ENCODE measurements around the gene RDM1. TPM values are rescaled to one million over a fixed set of nuclear protein-coding genes. Genes with fewer than 3 reads are reported as not detected.

RDM1 gene
- total RNA-seq, 3 donors from 2014 or later = not detected

- TF ChIP-seq, protein P1, sequence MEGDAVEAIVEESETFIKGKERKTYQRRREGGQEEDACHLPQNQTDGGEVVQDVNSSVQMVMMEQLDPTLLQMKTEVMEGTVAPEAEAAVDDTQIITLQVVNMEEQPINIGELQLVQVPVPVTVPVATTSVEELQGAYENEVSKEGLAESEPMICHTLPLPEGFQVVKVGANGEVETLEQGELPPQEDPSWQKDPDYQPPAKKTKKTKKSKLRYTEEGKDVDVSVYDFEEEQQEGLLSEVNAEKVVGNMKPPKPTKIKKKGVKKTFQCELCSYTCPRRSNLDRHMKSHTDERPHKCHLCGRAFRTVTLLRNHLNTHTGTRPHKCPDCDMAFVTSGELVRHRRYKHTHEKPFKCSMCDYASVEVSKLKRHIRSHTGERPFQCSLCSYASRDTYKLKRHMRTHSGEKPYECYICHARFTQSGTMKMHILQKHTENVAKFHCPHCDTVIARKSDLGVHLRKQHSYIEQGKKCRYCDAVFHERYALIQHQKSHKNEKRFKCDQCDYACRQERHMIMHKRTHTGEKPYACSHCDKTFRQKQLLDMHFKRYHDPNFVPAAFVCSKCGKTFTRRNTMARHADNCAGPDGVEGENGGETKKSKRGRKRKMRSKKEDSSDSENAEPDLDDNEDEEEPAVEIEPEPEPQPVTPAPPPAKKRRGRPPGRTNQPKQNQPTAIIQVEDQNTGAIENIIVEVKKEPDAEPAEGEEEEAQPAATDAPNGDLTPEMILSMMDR (IDR thresholded peaks at IDR 0.05) = no peak
- no peak for TF ChIP-seq POLR2A (IDR thresholded peaks at IDR 0.05)
- TF ChIP-seq POLR2AphosphoS5 (IDR thresholded peaks at IDR 0.05) = no peak
- DNase-seq (ENCODE audit: low spot score in 2 of 2) = no peak
- Histone ChIP-seq H3K4me3 (no peak overlapping the region), H3K27me3 (no peaks in the 10 kb centered on the region), H3K4me1 (no peaks in the 10 kb centered on the region), H3K36me3 (no peaks in the 10 kb centered on the region), H3K27ac (no peak overlapping the region), H3K9me3 (no peaks in the 10 kb centered on the region)
- intact Hi-C loops (cut with DNase I; ENCODE audit: low total_unique reads) = no loop called here
Measured at GRCh38 chr17:35906191-35906925, 24.2 kb downstream of the RDM1 start.

DNA sequence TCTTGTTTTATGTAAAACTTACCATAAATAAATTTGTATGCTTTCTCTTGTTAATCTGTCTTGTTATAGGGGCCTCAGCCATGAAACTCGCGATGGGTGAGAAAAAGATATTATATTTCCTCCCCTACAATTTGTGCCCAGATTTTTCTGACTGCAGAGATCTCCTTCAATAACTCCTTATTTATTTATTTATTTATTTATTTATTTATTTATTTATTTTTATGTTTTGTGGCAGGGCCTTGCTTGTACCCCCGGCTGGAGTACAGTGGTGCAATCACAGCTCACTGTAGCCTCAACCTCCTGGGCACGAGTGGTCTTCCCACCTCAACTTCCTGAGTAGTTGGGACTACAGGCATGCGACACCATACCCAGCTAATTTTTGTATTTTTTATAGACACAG is 27.1 kb downstream of the RDM1 start:
- intact Hi-C loops (cut with DNase I; ENCODE audit: low total_unique reads) = no loop called here
- Histone ChIP-seq H3K4me3 (no peak overlapping the region), H3K9me3 (no peaks in the 10 kb centered on the region), H3K27ac (no peak overlapping the region), H3K36me3 (no peaks in the 10 kb centered on the region), H3K4me1 (no peaks in the 10 kb centered on the region), H3K27me3 (no peaks in the 10 kb centered on the region)
- DNase-seq (ENCODE audit: low spot score in 2 of 2) = no peak
- no peak for TF ChIP-seq POLR2AphosphoS5 (IDR thresholded peaks at IDR 0.05)
- TF ChIP-seq, protein P1 (IDR thresholded peaks at IDR 0.05) = no peak
- TF ChIP-seq POLR2A (IDR thresholded peaks at IDR 0.05) = no peak

GRCh38 chr17:35901631-35902175 is 28.9 kb downstream of the RDM1 start:
- no peak for DNase-seq (ENCODE audit: low spot score in 2 of 2)
- no peak overlapping the region for H3K4me3 ChIP-seq
- no peak overlapping the region for H3K27ac ChIP-seq
- TF ChIP-seq POLR2A (IDR thresholded peaks at IDR 0.05) (no peak), POLR2AphosphoS5 (IDR thresholded peaks at IDR 0.05) (no peak)
- TF ChIP-seq, protein P1 (IDR thresholded peaks at IDR 0.05) = no peak
- intact Hi-C loops (cut with DNase I; ENCODE audit: low total_unique reads) = no loop called here
- H3K4me1 ChIP-seq = no peaks in the 10 kb centered on the region
- H3K27me3 ChIP-seq = no peaks in the 10 kb centered on the region
- H3K9me3 ChIP-seq = no peaks in the 10 kb centered on the region
- H3K36me3 ChIP-seq = no peaks in the 10 kb centered on the region

DNA sequence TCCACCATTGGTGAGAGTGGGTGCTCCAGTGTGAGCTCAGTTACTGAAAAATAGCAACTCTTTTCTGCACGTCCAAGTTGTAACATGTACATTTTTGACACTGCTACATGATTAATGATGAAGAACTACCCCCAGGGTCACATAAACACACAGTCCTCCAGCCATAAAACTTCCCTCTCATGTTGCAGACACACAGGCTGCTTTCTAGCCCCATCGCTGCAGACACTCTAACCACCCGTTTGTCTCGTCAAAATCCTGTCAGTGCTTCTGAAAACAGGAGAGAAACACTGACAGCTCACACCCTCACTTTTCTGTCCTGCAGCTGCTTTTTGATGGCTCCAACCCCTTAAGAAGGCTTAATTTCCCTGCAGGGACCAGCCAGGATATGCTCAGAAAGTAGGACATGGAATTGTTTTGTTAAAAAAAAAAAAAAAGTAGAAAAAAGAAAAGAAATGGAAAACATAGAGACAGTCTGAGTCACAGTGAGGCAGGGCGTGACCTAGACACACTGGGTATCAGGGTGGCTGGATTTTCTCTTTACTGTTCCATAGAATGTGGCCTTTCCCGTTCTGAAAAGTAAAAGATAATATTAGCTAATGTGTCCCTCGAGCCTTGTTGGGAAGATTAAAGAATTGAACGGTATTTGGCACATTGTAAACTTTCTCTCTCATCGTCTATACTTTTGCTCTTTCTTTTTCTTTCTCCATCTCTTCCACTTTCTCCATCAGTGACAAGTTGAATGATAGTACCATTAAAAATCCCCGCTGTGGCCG is 29.7 kb downstream of the RDM1 start:
- Histone ChIP-seq H3K27me3 (no peaks in the 10 kb centered on the region), H3K27ac (no peak overlapping the region), H3K36me3 (no peaks in the 10 kb centered on the region), H3K4me1 (no peaks in the 10 kb centered on the region), H3K4me3 (no peak overlapping the region), H3K9me3 (no peaks in the 10 kb centered on the region)
- no peak for TF ChIP-seq POLR2AphosphoS5 (IDR thresholded peaks at IDR 0.05)
- TF ChIP-seq, protein P1 (IDR thresholded peaks at IDR 0.05) = no peak
- no peak for TF ChIP-seq POLR2A (IDR thresholded peaks at IDR 0.05)
- DNase-seq (ENCODE audit: low spot score in 2 of 2) = no peak
- intact Hi-C loops (cut with DNase I; ENCODE audit: low total_unique reads) = no loop called here

- TF ChIP-seq POLR2A (IDR thresholded peaks at IDR 0.05) (no peak), POLR2AphosphoS5 (IDR thresholded peaks at IDR 0.05) (no peak)
- TF ChIP-seq, protein P1 (IDR thresholded peaks at IDR 0.05) = no peak
- Histone ChIP-seq H3K36me3 (no peaks in the 10 kb centered on the region), H3K4me3 (no peak overlapping the region), H3K9me3 (no peaks in the 10 kb centered on the region), H3K27ac (no peak overlapping the region), H3K27me3 (no peaks in the 10 kb centered on the region), H3K4me1 (no peaks in the 10 kb centered on the region)
- intact Hi-C loops (cut with DNase I; ENCODE audit: low total_unique reads) = no loop called here
- no peak for DNase-seq (ENCODE audit: low spot score in 2 of 2)
Measured at GRCh38 chr17:35900280-35900679, 30.3 kb downstream of the RDM1 start.

All from breast epithelium (tissue), 4 donors.